HEK293 (cell line): ENCODE measurements around the gene TRAF3.

Source experiments
- CTCF ChIA-PET: fragments of 350-600 bp; formaldehyde crosslinking; extraction: SDS; loops from one replicate; lab custom pipeline; 2021; ENCODE audit warnings: antibody characterized with exemption; lab: Yijun Ruan, JAX
- POLR2A ChIA-PET: fragments of 300-600 bp; formaldehyde crosslinking; extraction: SDS; loops from one replicate; lab custom pipeline; 2020; ENCODE audit warnings: antibody characterized with exemption, inconsistent platforms; lab: Yijun Ruan, JAX
- H3K27ac ChIP-seq: fragments of 200-500 bp; sonication (Bioruptor generic); 2 replicates; pipeline ENCODE4 v1.5.1; 2014; ENCODE audit warnings: low read depth, low read length, control low read depth, inconsistent platforms; ENCODE audit errors: extremely low read depth
- H3K36me3 ChIP-seq, 2 experiments: fragments of 200-500 bp in 1 of 2; sonication (Bioruptor generic) in 1 of 2; 1 replicate in 1 of 2; 2 replicates in 1 of 2; pipeline ENCODE4 v1.5.1; 2014 to 2017; ENCODE audit warnings: inconsistent platforms in 2 of 2, low read length in 2 of 2; ENCODE audit not compliant: control insufficient read depth in 2 of 2, insufficient read depth in 1 of 2
- H3K4me1 ChIP-seq: fragments of 200-500 bp; sonication (Bioruptor generic); 2 replicates; pipeline ENCODE4 v1.5.1; 2014; ENCODE audit warnings: mild to moderate bottlenecking, low read length, inconsistent platforms; ENCODE audit not compliant: control insufficient read depth, insufficient read depth
- H3K4me3 ChIP-seq: 2 replicates; pipeline ENCODE4 v1.5.1; 2011; ENCODE audit warnings: low read depth, mild to moderate bottlenecking, control low read depth, low read length, moderate library complexity
- H3K9me3 ChIP-seq: fragments of 200-500 bp; sonication (Bioruptor generic); 2 replicates; pipeline ENCODE4 v1.5.1; 2014; ENCODE audit warnings: low read depth, low read length, inconsistent platforms; ENCODE audit not compliant: control insufficient read depth, insufficient read depth
- HOXD13 ChIP-seq: sonication (generic); formaldehyde crosslinking; IDR thresholded peaks from 2 replicates; pipeline ENCODE4 v1.8.0; 2022; ENCODE audit warnings: missing genetic modification reagents, borderline replicate concordance
- IKZF3 ChIP-seq: fragments of 450-650 bp; IDR thresholded peaks from 2 replicates; pipeline ENCODE4 v1.5.0; 2018; ENCODE audit warnings: missing biosample characterization, mild to moderate bottlenecking, missing genetic modification characterization, moderate library complexity
- SETDB1 ChIP-seq: IDR thresholded peaks from one replicate; pipeline ENCODE4 v1.6.1; 2017; ENCODE audit warnings: mild to moderate bottlenecking, low read length, moderate library complexity, mixed read lengths; ENCODE audit not compliant: insufficient read length
- SP3 ChIP-seq: fragments of 450-650 bp; formaldehyde crosslinking; IDR thresholded peaks from 2 replicates; pipeline ENCODE4 v1.5.1; 2016; ENCODE audit warnings: missing biosample characterization, missing genetic modification characterization
- YY1 ChIP-seq: fragments of 450-650 bp; formaldehyde crosslinking; IDR thresholded peaks from 2 replicates; pipeline ENCODE4 v1.5.1; 2018; ENCODE audit warnings: missing biosample characterization, missing genetic modification characterization
- ZBTB48 ChIP-seq: fragments of 450-650 bp; formaldehyde crosslinking; IDR thresholded peaks from 2 replicates; pipeline ENCODE4 v1.5.1; 2016; ENCODE audit warnings: missing biosample characterization, missing genetic modification characterization
- ZNF148 ChIP-seq: fragments of 450-650 bp; formaldehyde crosslinking; IDR thresholded peaks from 2 replicates; pipeline ENCODE4 v1.5.0; 2017; ENCODE audit warnings: missing biosample characterization, missing genetic modification characterization, borderline replicate concordance
- ZNF19 ChIP-seq: fragments of 450-650 bp; formaldehyde crosslinking; IDR thresholded peaks from 2 replicates; pipeline ENCODE4; 2016; ENCODE audit warnings: missing biosample characterization, missing genetic modification characterization, low read depth
- ZNF211 ChIP-seq: fragments of 450-650 bp; formaldehyde crosslinking; IDR thresholded peaks from 2 replicates; pipeline ENCODE4 v1.5.1; 2016; ENCODE audit warnings: low read depth, missing biosample characterization, missing genetic modification characterization
- ZNF473 ChIP-seq: fragments of 450-650 bp; formaldehyde crosslinking; IDR thresholded peaks from 2 replicates; pipeline ENCODE4 v1.5.1; 2017; ENCODE audit warnings: missing biosample characterization, missing genetic modification characterization
- ZNF488 ChIP-seq: fragments of 450-650 bp; formaldehyde crosslinking; IDR thresholded peaks from 2 replicates; pipeline ENCODE4 v1.5.1; 2016; ENCODE audit warnings: missing biosample characterization, missing genetic modification characterization
- ZNF510 ChIP-seq: fragments of 450-650 bp; formaldehyde crosslinking; IDR thresholded peaks from 2 replicates; pipeline ENCODE4 v1.5.1; 2018; ENCODE audit warnings: mild to moderate bottlenecking, missing genetic modification characterization, missing biosample characterization; ENCODE audit not compliant: insufficient replicate concordance
- ZNF629 ChIP-seq: fragments of 450-650 bp; formaldehyde crosslinking; IDR thresholded peaks from 2 replicates; pipeline ENCODE4 v1.5.1; 2017; ENCODE audit warnings: missing biosample characterization, missing genetic modification characterization
- ZNF658 ChIP-seq: fragments of 450-650 bp; formaldehyde crosslinking; IDR thresholded peaks from 2 replicates; pipeline ENCODE4; 2016; ENCODE audit warnings: missing biosample characterization, missing genetic modification characterization
- ZNF707 ChIP-seq: fragments of 450-650 bp; formaldehyde crosslinking; IDR thresholded peaks from 2 replicates; pipeline ENCODE4 v1.5.1; 2016; ENCODE audit warnings: missing biosample characterization, missing genetic modification characterization
- ZNF791 ChIP-seq: fragments of 450-650 bp; formaldehyde crosslinking; IDR thresholded peaks from 2 replicates; pipeline ENCODE4 v1.5.1; 2016; ENCODE audit warnings: missing biosample characterization, missing genetic modification characterization
- ZNF792 ChIP-seq: fragments of 450-650 bp; formaldehyde crosslinking; IDR thresholded peaks from 2 replicates; pipeline ENCODE4 v1.5.1; 2016; ENCODE audit warnings: missing biosample characterization, missing genetic modification characterization
- TF ChIP-seq, protein P1 (sequence below): fragments of 450-650 bp; formaldehyde crosslinking; IDR thresholded peaks from 2 replicates; pipeline ENCODE4 v1.5.1; 2016; ENCODE audit warnings: missing biosample characterization, missing genetic modification characterization
- TF ChIP-seq, protein P2 (sequence below): fragments of 450-650 bp; formaldehyde crosslinking; IDR thresholded peaks from 2 replicates; pipeline ENCODE4 v1.5.1; 2016; ENCODE audit warnings: missing biosample characterization, missing genetic modification characterization
- TF ChIP-seq, protein P3 (sequence below): fragments of 450-650 bp; formaldehyde crosslinking; IDR thresholded peaks from 2 replicates; pipeline ENCODE4 v1.5.1; 2016; ENCODE audit warnings: missing biosample characterization, missing genetic modification characterization

TRAF3 gene

DNA sequence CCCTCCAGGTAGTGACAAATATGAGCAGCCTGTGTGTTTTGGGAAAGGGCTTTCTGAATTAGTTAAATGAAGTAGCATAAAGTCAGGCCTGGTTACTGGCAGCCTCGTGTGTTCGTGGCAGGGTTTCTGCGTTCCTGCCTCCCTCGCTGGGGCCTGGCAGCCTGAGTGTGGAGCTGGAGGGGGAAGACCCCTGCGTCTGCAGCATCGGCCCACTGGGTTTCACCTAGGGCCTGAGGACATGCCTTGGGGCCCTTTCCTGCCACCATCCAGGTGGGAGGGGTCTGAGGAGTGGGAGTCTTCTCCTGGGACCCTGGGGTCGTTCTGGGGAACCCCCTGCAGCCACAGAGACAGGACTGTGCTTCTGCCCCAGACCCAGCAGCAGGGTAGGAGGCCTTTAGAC lies 124.8 kb downstream of the TRAF3 start:
- POLR2A ChIA-PET = no interaction called here
- H3K27ac ChIP-seq = no peak overlapping the region
- H3K4me1 ChIP-seq = no peaks in the 10 kb centered on the region
- no peak overlapping the region for H3K4me3 ChIP-seq
- no peaks in the 10 kb centered on the region for H3K9me3 ChIP-seq
- peaks cover 0 to 75% of the 10 kb centered on the region in 2 experiments; a peak in 2 of 3 replicates for H3K36me3 ChIP-seq
- TF ChIP-seq ZNF211 = no peak
- TF ChIP-seq HOXD13 (CRISPR knock-in tag) = no peak
- no peak for TF ChIP-seq IKZF3 (tag by site-specific recombination)
- TF ChIP-seq ZNF792 (tag by site-specific recombination) = no peak
- TF ChIP-seq, protein P1, sequence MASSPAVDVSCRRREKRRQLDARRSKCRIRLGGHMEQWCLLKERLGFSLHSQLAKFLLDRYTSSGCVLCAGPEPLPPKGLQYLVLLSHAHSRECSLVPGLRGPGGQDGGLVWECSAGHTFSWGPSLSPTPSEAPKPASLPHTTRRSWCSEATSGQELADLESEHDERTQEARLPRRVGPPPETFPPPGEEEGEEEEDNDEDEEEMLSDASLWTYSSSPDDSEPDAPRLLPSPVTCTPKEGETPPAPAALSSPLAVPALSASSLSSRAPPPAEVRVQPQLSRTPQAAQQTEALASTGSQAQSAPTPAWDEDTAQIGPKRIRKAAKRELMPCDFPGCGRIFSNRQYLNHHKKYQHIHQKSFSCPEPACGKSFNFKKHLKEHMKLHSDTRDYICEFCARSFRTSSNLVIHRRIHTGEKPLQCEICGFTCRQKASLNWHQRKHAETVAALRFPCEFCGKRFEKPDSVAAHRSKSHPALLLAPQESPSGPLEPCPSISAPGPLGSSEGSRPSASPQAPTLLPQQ (tag by site-specific recombination) = no peak
- TF ChIP-seq SP3 (tag by site-specific recombination) = no peak
- no peak for TF ChIP-seq ZNF148 (tag by site-specific recombination)
- no peak for TF ChIP-seq YY1
- no peak for TF ChIP-seq ZNF19 (tag by site-specific recombination)
- no peak for TF ChIP-seq ZNF658
- no peak for TF ChIP-seq SETDB1
- TF ChIP-seq ZNF791 (tag by site-specific recombination) = no peak
- TF ChIP-seq, protein P2, sequence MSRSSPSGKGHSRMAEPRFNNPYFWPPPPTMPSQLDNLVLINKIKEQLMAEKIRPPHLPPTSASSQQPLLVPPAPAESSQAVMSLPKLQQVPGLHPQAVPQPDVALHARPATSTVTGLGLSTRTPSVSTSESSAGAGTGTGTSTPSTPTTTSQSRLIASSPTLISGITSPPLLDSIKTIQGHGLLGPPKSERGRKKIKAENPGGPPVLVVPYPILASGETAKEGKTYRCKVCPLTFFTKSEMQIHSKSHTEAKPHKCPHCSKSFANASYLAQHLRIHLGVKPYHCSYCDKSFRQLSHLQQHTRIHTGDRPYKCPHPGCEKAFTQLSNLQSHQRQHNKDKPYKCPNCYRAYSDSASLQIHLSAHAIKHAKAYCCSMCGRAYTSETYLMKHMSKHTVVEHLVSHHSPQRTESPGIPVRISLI (tag by site-specific recombination) = no peak
- no peak for TF ChIP-seq ZNF707
- TF ChIP-seq, protein P3, sequence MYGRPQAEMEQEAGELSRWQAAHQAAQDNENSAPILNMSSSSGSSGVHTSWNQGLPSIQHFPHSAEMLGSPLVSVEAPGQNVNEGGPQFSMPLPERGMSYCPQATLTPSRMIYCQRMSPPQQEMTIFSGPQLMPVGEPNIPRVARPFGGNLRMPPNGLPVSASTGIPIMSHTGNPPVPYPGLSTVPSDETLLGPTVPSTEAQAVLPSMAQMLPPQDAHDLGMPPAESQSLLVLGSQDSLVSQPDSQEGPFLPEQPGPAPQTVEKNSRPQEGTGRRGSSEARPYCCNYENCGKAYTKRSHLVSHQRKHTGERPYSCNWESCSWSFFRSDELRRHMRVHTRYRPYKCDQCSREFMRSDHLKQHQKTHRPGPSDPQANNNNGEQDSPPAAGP (tag by site-specific recombination) = no peak
- no peak for TF ChIP-seq ZNF510 (tag by site-specific recombination)
- no peak for TF ChIP-seq ZNF488
- no peak for TF ChIP-seq ZNF473 (tag by site-specific recombination)
- no peak for TF ChIP-seq ZBTB48
- no peak for TF ChIP-seq ZNF629 (tag by site-specific recombination)
- TF ChIP-seq, all 188 proteins: peak for 0
- CTCF ChIA-PET = interaction anchor here (1.2 kb wide), 1 partner anchor 208 kb away, joined by 3 read pairs; no protein-coding TSS in a partner anchor
